K562 (cell line): ENCODE results near the gene ATP5F1D. TPM values are rescaled to one million over a fixed set of nuclear protein-coding genes. Genes with fewer than 3 reads are reported as not detected.
A peak's percentile ranks its signal among the peaks of the same experiment; 100 is the strongest.

ENCODE experiments used
- ADNP ChIP-seq: fragments of 200-800 bp; sonication (Bioruptor generic); IDR thresholded peaks from 2 replicates; pipeline ENCODE4 v1.6.1; 2016; ENCODE audit warnings: missing genetic modification characterization, missing compliant biosample characterization
- ARID1B ChIP-seq: fragments of 450-650 bp; IDR thresholded peaks from 2 replicates; pipeline ENCODE4 v1.6.1; 2016; ENCODE audit warnings: antibody characterized with exemption, mild to moderate bottlenecking, inconsistent platforms
- CXXC5 ChIP-seq: fragments of 250-450 bp; sonication (Bioruptor Pico); IDR thresholded peaks from 2 replicates; pipeline ENCODE4 v1.8.0; 2022; ENCODE audit warnings: inconsistent platforms, mild to moderate bottlenecking, moderate library complexity
- E2F6 ChIP-seq, 2 experiments: IDR thresholded peaks; 2 replicates each; pipeline ENCODE4 v1.6.1; 2011; ENCODE audit warnings: borderline replicate concordance in 1 of 2, control low read depth in 1 of 2, low read depth in 1 of 2, low read length in 1 of 2, mild to moderate bottlenecking in 1 of 2, mixed read lengths in 1 of 2, moderate library complexity in 1 of 2; ENCODE audit not compliant: insufficient read depth in 1 of 2, insufficient read length in 1 of 2, poor library complexity in 1 of 2, severe bottlenecking in 1 of 2; ENCODE audit errors: extremely low read depth in 1 of 2
- ELF2 ChIP-seq: fragments of 250-450 bp; sonication (Bioruptor Pico); IDR thresholded peaks from 2 replicates; pipeline ENCODE4 v1.5.0; 2021; ENCODE audit warnings: mild to moderate bottlenecking
- ERF ChIP-seq: fragments of 450-650 bp; formaldehyde crosslinking; IDR thresholded peaks from 2 replicates; pipeline ENCODE4 v1.4.0; 2020; ENCODE audit warnings: mild to moderate bottlenecking, mixed read lengths
- JUN ChIP-seq, 2 experiments: sonication (generic) in 1 of 2; formaldehyde crosslinking in 1 of 2; IDR thresholded peaks; 2 replicates each; pipeline versions ENCODE4 v1.6.1 to v1.8.0; 2012 to 2022; ENCODE audit warnings: borderline replicate concordance in 2 of 2, mild to moderate bottlenecking in 2 of 2, improper control_type of control experiment in 1 of 2, low read depth in 1 of 2, low read length in 1 of 2, missing genetic modification reagents in 1 of 2
- MEIS2 ChIP-seq: fragments of 450-650 bp; IDR thresholded peaks from 2 replicates; pipeline ENCODE4 v1.6.1; 2014; ENCODE audit warnings: mild to moderate bottlenecking; ENCODE audit not compliant: partially characterized antibody
- MNT ChIP-seq, 2 experiments: fragments of 450-650 bp; conservative IDR thresholded peaks; 2 replicates each; pipeline ENCODE4 v1.6.1; 2017; ENCODE audit warnings: mild to moderate bottlenecking in 2 of 2, moderate library complexity in 2 of 2
- PHB ChIP-seq: fragments of 250-450 bp; sonication (Bioruptor Pico); IDR thresholded peaks from 2 replicates; pipeline ENCODE4 v1.5.0; 2021
- PRDM10 ChIP-seq: fragments of 450-650 bp; IDR thresholded peaks from 2 replicates; pipeline ENCODE4 v1.6.1; 2018; ENCODE audit not compliant: partially characterized antibody
- SAFB2 ChIP-seq: fragments of 200-400 bp; formaldehyde crosslinking; IDR thresholded peaks from 2 replicates; pipeline ENCODE4 v1.6.1; 2018; ENCODE audit warnings: borderline replicate concordance, low read length, low read depth, moderate library complexity; ENCODE audit not compliant: severe bottlenecking
- SPI1 ChIP-seq: IDR thresholded peaks from 2 replicates; pipeline ENCODE4 v1.6.1; 2011; ENCODE audit warnings: low read depth, low read length, control low read depth, borderline replicate concordance
- STAT6 ChIP-seq: sonication (generic); formaldehyde crosslinking; IDR thresholded peaks from 2 replicates; pipeline ENCODE4 v1.8.1; 2023; ENCODE audit warnings: mild to moderate bottlenecking, missing genetic modification reagents
- TAF15 ChIP-seq: fragments of 200-400 bp; formaldehyde crosslinking; IDR thresholded peaks from 2 replicates; pipeline ENCODE4 v1.6.1; 2017; ENCODE audit warnings: mild to moderate bottlenecking, low read depth, low read length, moderate library complexity
- ZNF282 ChIP-seq: sonication (generic); formaldehyde crosslinking; IDR thresholded peaks from 2 replicates; pipeline ENCODE4 v1.8.1; 2023; ENCODE audit warnings: missing genetic modification reagents
- polyA plus RNA-seq, 8 experiments: library from polyadenylated mRNA; depleted of rRNA in 4 of 8; stranded (reverse) in 5 of 8; unstranded in 3 of 8; fragments of >200 nt; fragmentation: Nextera tagmentation in 2 of 8; fragmentation: Illumina TruSeq in 1 of 8; extraction: Ambion mirVana in 2 of 8; extraction: Trizol in 1 of 8; gene quantifications; 2 replicates each; pipeline versions ENCODE4 v1.2.1 to v1.2.3, GENCODE V29; 2011 to 2014; ENCODE audit warnings: inconsistent platforms in 1 of 8, missing spikeins in 1 of 8
- total RNA-seq, 7 experiments: library from RNA; depleted of rRNA in 6 of 7; stranded (reverse); fragments of >200 nt in 6 of 7; fragmentation: Illumina TruSeq in 2 of 7; extraction: Trizol in 2 of 7; gene quantifications; 2 replicates each; pipeline versions ENCODE4 v1.2.1 to v1.2.3, GENCODE V29; 2011 to 2021; ENCODE audit warnings: low replicate concordance in 1 of 7

The ATP5F1D gene
- total and polyA plus RNA-seq, 9 of the 15 experiments (the other 6 are each of a cell fraction or from before 2014, with no cell fraction given) = 3.9 to 409 (median 36.8) TPM

- TF ChIP-seq PRDM10 (peak; percentile 55), STAT6 (CRISPR knock-in tag) (0 out of 2 replicates have a peak, but pooled peaks have one; percentile 22), TAF15 (no peak), ADNP (no peak), JUN (IDR thresholded peaks at IDR 0.05; ENCODE audit: borderline replicate concordance, low read depth, low read length) (peak; percentile 97), JUN (CRISPR knock-in tag; IDR thresholded peaks at IDR 0.05; ENCODE audit: borderline replicate concordance) (0 out of 2 replicates have a peak, but pooled peaks have one; percentile 8), ARID1B (no peak), MEIS2 (peak; percentile 89), E2F6 (IDR thresholded peaks at IDR 0.05; ENCODE audit: borderline replicate concordance in 1 of 2, extremely low read depth in 1 of 2, insufficient read depth in 1 of 2, insufficient read length in 1 of 2, low read depth in 1 of 2, low read length in 1 of 2, poor library complexity in 1 of 2, severe bottlenecking in 1 of 2) (peak; percentile 34 to 74), ELF2 (CRISPR knock-in tag) (no peak), PHB (no peak), SPI1 (no peak), SAFB2 (no peak), MNT (conservative IDR thresholded peaks at IDR 0.05) (peak in 1 of 2 experiments; percentile 68; a peak in 2 of 4 replicates), ZNF282 (CRISPR knock-in tag) (no peak), ERF (CRISPR knock-in tag) (peak; percentile 56; the same call in 1 of the 2 replicates), CXXC5 (CRISPR knock-in tag) (peak; percentile 99)
Measured at GRCh38 chr19:1239796-1240737, 1.5 kb upstream of the ATP5F1D start (continued).
